ENCODE measurements around the gene PTPRT.

- TF ChIP-seq, protein P1, sequence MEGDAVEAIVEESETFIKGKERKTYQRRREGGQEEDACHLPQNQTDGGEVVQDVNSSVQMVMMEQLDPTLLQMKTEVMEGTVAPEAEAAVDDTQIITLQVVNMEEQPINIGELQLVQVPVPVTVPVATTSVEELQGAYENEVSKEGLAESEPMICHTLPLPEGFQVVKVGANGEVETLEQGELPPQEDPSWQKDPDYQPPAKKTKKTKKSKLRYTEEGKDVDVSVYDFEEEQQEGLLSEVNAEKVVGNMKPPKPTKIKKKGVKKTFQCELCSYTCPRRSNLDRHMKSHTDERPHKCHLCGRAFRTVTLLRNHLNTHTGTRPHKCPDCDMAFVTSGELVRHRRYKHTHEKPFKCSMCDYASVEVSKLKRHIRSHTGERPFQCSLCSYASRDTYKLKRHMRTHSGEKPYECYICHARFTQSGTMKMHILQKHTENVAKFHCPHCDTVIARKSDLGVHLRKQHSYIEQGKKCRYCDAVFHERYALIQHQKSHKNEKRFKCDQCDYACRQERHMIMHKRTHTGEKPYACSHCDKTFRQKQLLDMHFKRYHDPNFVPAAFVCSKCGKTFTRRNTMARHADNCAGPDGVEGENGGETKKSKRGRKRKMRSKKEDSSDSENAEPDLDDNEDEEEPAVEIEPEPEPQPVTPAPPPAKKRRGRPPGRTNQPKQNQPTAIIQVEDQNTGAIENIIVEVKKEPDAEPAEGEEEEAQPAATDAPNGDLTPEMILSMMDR (conservative IDR thresholded peaks at IDR 0.05; ENCODE audit: low read depth, low read length), result no peak
- TF ChIP-seq POLR2A (IDR thresholded peaks at IDR 0.05; ENCODE audit: low read depth, low read length), result no peak
- TF ChIP-seq RCOR1 (IDR thresholded peaks at IDR 0.05; ENCODE audit: insufficient replicate concordance, low read length), result no peak
- TF ChIP-seq ELK1 (IDR thresholded peaks at IDR 0.05; ENCODE audit: borderline replicate concordance, low read depth, low read length), result no peak
- no peak for TF ChIP-seq MAZ (IDR thresholded peaks at IDR 0.05; ENCODE audit: borderline replicate concordance, low read depth, low read length)
- TF ChIP-seq FOS (IDR thresholded peaks at IDR 0.05; ENCODE audit: low read depth, low read length), result no peak
- TF ChIP-seq RAD21 (IDR thresholded peaks at IDR 0.05; ENCODE audit: low read length), result no peak
- TF ChIP-seq RFX5 (IDR thresholded peaks at IDR 0.05; ENCODE audit: low read depth, low read length), result no peak
- TF ChIP-seq CEBPB (IDR thresholded peaks at IDR 0.05; ENCODE audit: low read depth, low read length), result no peak
- no peak for TF ChIP-seq BHLHE40 (IDR thresholded peaks at IDR 0.05; ENCODE audit: low read depth, low read length)
- TF ChIP-seq MAFK (IDR thresholded peaks at IDR 0.05; ENCODE audit: low read depth, low read length), result no peak
Observed at GRCh38 chr20:42336576-42336975, 853.1 kb downstream of the PTPRT start.

Data from IMR-90 (cell line).